Gastroesophageal sphincter (tissue), 4 donors: ENCODE results near the gene CD47. TPM values are rescaled to one million over a fixed set of nuclear protein-coding genes. Genes with fewer than 3 reads are reported as not detected.

ENCODE experiments used
- ATAC-seq: fragments of 150-250 bp; one replicate; pipeline ENCODE4 v1.9.1; 2016; ENCODE audit warnings: mild to moderate bottlenecking, moderate library complexity
- H3K27ac ChIP-seq, 4 donors: fragments of 200-600 bp; sonication (generic) in 3 of 4; 1 replicate in 3 of 4; 2 replicates in 1 of 4; pipeline ENCODE4 v1.5.1; 2016 to 2019
- H3K27me3 ChIP-seq: fragments of 200-600 bp; sonication (generic); one replicate; pipeline ENCODE4 v1.5.1; 2019
- H3K36me3 ChIP-seq, 2 donors: fragments of 200-600 bp; sonication (generic); one replicate each; pipeline ENCODE4 v1.5.1; 2019; ENCODE audit warnings: control low read depth in 1 of 2
- H3K4me1 ChIP-seq, 3 donors: fragments of 200-600 bp; sonication (generic); 1 replicate in 2 of 3; 2 replicates in 1 of 3; pipeline ENCODE4 v1.5.1; 2016 to 2019; ENCODE audit warnings: control low read depth in 2 of 3
- H3K4me3 ChIP-seq, 2 donors: fragments of 200-600 bp; sonication (generic); one replicate each; pipeline ENCODE4 v1.5.1; 2019; ENCODE audit warnings: mild to moderate bottlenecking in 1 of 2, moderate library complexity in 1 of 2
- H3K9me3 ChIP-seq, 3 donors: fragments of 200-600 bp; sonication (generic); one replicate each; pipeline ENCODE4 v1.5.1; 2017 to 2019; ENCODE audit warnings: control low read depth in 2 of 3
- EP300 ChIP-seq: sonication (generic); formaldehyde crosslinking; IDR thresholded peaks from one replicate; pipeline ENCODE4 v1.6.1; 2017; ENCODE audit warnings: antibody characterized with exemption, mild to moderate bottlenecking
- POLR2A ChIP-seq, 2 donors: fragments of 450-650 bp; IDR thresholded peaks; one replicate each; pipeline ENCODE4 v1.6.1; 2017; ENCODE audit warnings: antibody characterized with exemption in 2 of 2, mild to moderate bottlenecking in 2 of 2, moderate library complexity in 1 of 2
- POLR2AphosphoS5 ChIP-seq: sonication (generic); formaldehyde crosslinking; IDR thresholded peaks from one replicate; pipeline ENCODE4 v1.6.1; 2017; ENCODE audit warnings: antibody characterized with exemption
- WGBS, 2 donors: methylation state at CpG; one replicate each; pipeline ENCODE4 v1.1.5; 2018; ENCODE audit warnings: low coverage in 1 of 2; 5-methylcytosine and 5-hydroxymethylcytosine counted together
- total RNA-seq, 4 donors: library from RNA; depleted of rRNA; stranded (reverse); fragments of >200 nt; gene quantifications; one replicate each; pipeline ENCODE4 v1.1.0, GENCODE V29; 2016
- TF ChIP-seq, protein P1 (sequence below), 4 experiments: fragments of 200-600 bp in 2 of 4; fragments of 450-650 bp in 2 of 4; sonication (generic) in 1 of 4; IDR thresholded peaks; one replicate each; pipeline ENCODE4 v1.5.1; 2017 to 2019; ENCODE audit warnings: antibody characterized with exemption in 4 of 4, mild to moderate bottlenecking in 2 of 4, moderate library complexity in 2 of 4

The CD47 gene
- total RNA-seq, 4 donors from 2014 or later = 60.0 to 91.5 (median 76.3) TPM

DNA sequence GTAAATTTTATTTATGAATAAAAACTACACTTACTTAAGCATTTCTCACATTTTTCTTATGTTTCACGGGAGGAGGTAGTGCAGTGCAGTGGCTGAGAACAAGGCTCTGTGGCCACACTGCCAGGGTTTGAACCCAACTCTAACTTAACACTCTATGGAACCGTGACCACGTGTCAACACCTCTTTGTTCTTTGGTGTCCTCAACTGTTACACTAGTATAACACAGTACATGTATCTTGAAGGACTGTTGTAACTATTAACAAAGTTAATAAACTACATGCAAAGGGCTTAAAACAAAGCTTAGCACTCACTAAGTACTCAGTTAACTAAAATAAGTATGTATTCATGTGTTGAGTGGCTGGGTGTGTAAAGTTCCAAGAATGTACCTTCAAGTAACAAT is 19.5 kb downstream of the CD47 start:
- H3K36me3 ChIP-seq = peaks cover 0 to 4% of the 10 kb centered on the region in 2 donors
- no peak for ATAC-seq
- H3K9me3 ChIP-seq = no peaks in the 10 kb centered on the region
- H3K4me3 ChIP-seq = no peak overlapping the region
- no peak overlapping the region for H3K27ac ChIP-seq
- 98 to 100% methylated on average over 3 of the region's 3 CpGs for WGBS, 2 donors
- TF ChIP-seq POLR2AphosphoS5 = no peak
- TF ChIP-seq POLR2A (IDR thresholded peaks at IDR 0.05) = no peak
- TF ChIP-seq, protein P1, sequence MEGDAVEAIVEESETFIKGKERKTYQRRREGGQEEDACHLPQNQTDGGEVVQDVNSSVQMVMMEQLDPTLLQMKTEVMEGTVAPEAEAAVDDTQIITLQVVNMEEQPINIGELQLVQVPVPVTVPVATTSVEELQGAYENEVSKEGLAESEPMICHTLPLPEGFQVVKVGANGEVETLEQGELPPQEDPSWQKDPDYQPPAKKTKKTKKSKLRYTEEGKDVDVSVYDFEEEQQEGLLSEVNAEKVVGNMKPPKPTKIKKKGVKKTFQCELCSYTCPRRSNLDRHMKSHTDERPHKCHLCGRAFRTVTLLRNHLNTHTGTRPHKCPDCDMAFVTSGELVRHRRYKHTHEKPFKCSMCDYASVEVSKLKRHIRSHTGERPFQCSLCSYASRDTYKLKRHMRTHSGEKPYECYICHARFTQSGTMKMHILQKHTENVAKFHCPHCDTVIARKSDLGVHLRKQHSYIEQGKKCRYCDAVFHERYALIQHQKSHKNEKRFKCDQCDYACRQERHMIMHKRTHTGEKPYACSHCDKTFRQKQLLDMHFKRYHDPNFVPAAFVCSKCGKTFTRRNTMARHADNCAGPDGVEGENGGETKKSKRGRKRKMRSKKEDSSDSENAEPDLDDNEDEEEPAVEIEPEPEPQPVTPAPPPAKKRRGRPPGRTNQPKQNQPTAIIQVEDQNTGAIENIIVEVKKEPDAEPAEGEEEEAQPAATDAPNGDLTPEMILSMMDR (IDR thresholded peaks at IDR 0.05) = no peak
- H3K27me3 ChIP-seq = no peaks in the 10 kb centered on the region
- H3K4me1 ChIP-seq = peaks cover 2 to 17% (median 4%) of the 10 kb centered on the region in 3 donors

DNA sequence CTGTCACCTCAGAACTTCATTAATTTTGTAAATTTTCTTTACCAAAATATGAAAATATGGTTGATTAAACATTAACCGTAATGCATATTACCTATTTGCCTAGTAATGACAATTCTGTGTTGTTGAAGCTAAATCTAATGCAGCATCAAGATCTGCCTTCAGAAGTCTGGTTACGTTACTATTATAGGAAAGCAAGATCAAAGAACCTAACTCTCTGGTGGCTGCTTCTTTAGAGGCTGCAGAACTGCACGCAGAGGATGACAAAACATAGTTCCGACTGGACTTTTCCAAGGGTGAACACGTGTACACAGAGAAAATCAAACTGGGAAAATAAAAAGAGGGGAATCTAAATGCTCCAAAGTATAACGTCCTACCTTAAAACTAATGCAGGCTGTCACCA is 20.5 kb downstream of the CD47 start:
- Histone ChIP-seq H3K27me3 (no peaks in the 10 kb centered on the region), H3K36me3 (peaks cover 0 to 4% of the 10 kb centered on the region in 2 donors), H3K9me3 (no peaks in the 10 kb centered on the region), H3K27ac (no peak overlapping the region), H3K4me1 (peaks cover 2 to 17% (median 4%) of the 10 kb centered on the region in 3 donors), H3K4me3 (no peak overlapping the region)
- WGBS, 2 donors = 74 to 75% methylated on average over 6 of the region's 6 CpGs
- TF ChIP-seq, protein P1 (IDR thresholded peaks at IDR 0.05) = no peak
- TF ChIP-seq POLR2AphosphoS5 = no peak
- no peak for TF ChIP-seq EP300
- ATAC-seq = no peak

DNA sequence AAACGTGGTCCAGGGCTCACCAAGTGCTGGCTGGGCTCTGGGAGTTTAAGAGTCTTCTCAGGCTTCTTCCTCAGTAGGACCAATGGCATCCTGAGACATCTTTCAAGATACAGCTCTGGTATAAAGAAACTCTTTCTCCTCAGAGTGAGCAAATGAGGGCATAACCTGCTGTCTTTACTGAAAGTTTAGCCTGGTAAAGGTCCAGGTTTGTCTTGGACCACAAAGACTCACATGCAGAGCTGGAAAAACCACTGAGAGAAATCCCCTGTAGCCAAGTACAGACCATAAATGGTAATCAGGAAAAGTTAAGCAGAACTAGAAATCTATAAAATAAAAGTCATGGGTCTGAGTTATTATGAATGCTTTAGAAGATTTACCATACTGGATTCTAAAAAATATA is 23.1 kb downstream of the CD47 start:
- H3K27ac ChIP-seq = no peak overlapping the region
- no peak overlapping the region for H3K4me3 ChIP-seq
- TF ChIP-seq, protein P1 (IDR thresholded peaks at IDR 0.05) = no peak
- TF ChIP-seq POLR2AphosphoS5 (no peak), POLR2A (IDR thresholded peaks at IDR 0.05) (no peak), EP300 (no peak)
- no peak for ATAC-seq
- 63 to 67% methylated on average over 1 of the region's 1 CpG for WGBS, 2 donors
- H3K9me3 ChIP-seq = no peaks in the 10 kb centered on the region
- H3K36me3 ChIP-seq = peaks cover 0 to 4% of the 10 kb centered on the region in 2 donors
- H3K4me1 ChIP-seq = peaks cover 2 to 17% (median 4%) of the 10 kb centered on the region in 3 donors
- H3K27me3 ChIP-seq = no peaks in the 10 kb centered on the region

DNA sequence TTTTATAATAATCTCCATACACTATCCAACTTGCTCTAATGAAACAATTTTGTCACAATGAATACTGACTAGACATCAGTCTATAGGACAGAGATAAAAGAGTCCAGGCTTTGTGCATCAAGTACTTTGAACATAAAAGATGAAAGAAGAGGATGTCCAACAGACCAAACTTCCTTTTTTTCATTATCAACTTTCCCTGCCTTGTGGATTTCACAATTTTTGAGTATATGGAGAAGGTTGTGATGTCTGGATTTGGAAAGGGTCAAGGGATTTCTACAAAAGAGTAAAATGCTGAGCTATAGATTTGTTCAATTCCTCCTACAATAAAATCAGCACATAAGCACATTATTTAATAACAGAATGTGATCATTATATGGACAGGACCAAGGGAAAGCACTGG is 25.7 kb downstream of the CD47 start:
- peaks cover 0 to 10% of the 10 kb centered on the region in 2 donors for H3K36me3 ChIP-seq
- H3K4me1 ChIP-seq = peaks cover 2 to 23% (median 4%) of the 10 kb centered on the region in 3 donors
- no peak overlapping the region for H3K27ac ChIP-seq
- no peak for ATAC-seq
- H3K4me3 ChIP-seq = no peak overlapping the region
- no peak for TF ChIP-seq EP300
- no peak for TF ChIP-seq POLR2A (IDR thresholded peaks at IDR 0.05)
- no peak for TF ChIP-seq POLR2AphosphoS5
- TF ChIP-seq, protein P1 (IDR thresholded peaks at IDR 0.05) = no peak
- no peaks in the 10 kb centered on the region for H3K9me3 ChIP-seq
- H3K27me3 ChIP-seq = no peaks in the 10 kb centered on the region

DNA sequence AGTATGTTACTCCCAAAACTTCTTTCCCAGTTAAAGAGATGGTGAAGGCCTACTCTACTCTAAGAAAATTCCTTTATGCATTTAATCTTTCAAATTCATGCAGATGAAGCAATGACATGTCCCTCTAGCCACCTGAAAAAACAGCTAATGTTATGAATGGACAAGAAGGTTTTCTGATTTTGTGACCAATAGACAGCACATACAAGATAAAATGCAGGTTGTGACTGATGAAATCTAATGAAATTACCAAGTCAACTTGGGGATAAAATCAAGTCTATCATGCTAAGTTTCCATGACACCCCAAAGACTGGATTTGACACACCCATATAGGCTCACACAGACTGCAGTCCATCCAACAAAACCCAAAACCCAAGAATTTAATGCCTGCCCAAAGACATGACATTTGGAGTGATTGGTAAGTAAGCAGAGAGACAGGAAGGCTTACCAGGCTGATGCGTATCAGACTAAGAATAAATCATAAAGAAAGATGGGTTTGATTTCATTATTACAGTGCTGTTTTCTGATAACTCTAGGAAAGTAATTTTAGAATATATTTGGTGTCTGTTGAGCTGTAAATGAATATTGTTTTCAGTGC is 26.4 kb downstream of the CD47 start:
- TF ChIP-seq POLR2A (IDR thresholded peaks at IDR 0.05) (no peak), POLR2AphosphoS5 (no peak), EP300 (no peak)
- TF ChIP-seq, protein P1 (IDR thresholded peaks at IDR 0.05) = no peak
- ATAC-seq = no peak
- H3K9me3 ChIP-seq = no peaks in the 10 kb centered on the region
- no peaks in the 10 kb centered on the region for H3K27me3 ChIP-seq
- no peak overlapping the region for H3K27ac ChIP-seq
- WGBS, 2 donors = 86 to 94% methylated on average over 1 of the region's 1 CpG
- H3K4me3 ChIP-seq = no peak overlapping the region
- H3K36me3 ChIP-seq = peaks cover 0 to 17% of the 10 kb centered on the region in 2 donors
- peaks cover 2 to 26% (median 4%) of the 10 kb centered on the region in 3 donors for H3K4me1 ChIP-seq
